IMR-90 (cell line): ENCODE results near the gene KLK13. TPM values are rescaled to one million over a fixed set of nuclear protein-coding genes. Genes with fewer than 3 reads are reported as not detected.

Experiments used
- ATAC-seq: fragments of 200-7000 bp; cut with Tn5 transposase; 2 replicates; pipeline ENCODE4 v1.9.1; 2020; ENCODE audit warnings: low read depth, mild to moderate bottlenecking, moderate library complexity
- BruUV-seq: library from RNA; stranded (reverse); fragments of 400-500 nt; replicated peaks from 2 replicates; lab custom pipeline; 2021; lab: Mats Ljungman, UMichigan
- CTCF ChIA-PET: fragments of 300-600 bp; formaldehyde crosslinking; extraction: SDS; loops from one replicate; lab custom pipeline; 2021; ENCODE audit warnings: antibody characterized with exemption; lab: Yijun Ruan, JAX
- POLR2A ChIA-PET: fragments of 300-600 bp; sonication (Branson Sonifier 250); formaldehyde crosslinking; loops from one replicate; lab custom pipeline; 2022; ENCODE audit warnings: antibody characterized with exemption; ENCODE audit not compliant: unreplicated experiment; lab: Charles Lee
- DNase-seq: peaks from one replicate; pipeline ENCODE4 v3.0.0; 2013
- H2AFZ ChIP-seq: replicated peaks from 2 replicates; pipeline ENCODE3; 2013; ENCODE audit warnings: low read length, mild to moderate bottlenecking; ENCODE audit not compliant: poor library complexity
- H2AK5ac ChIP-seq: 2 replicates; pipeline ENCODE4 v1.6.1; 2013; ENCODE audit warnings: low read depth, low read length, inconsistent platforms
- H2AK9ac ChIP-seq: replicated peaks from 2 replicates; pipeline ENCODE3; 2013; ENCODE audit warnings: mild to moderate bottlenecking, low read depth, low read length, moderate library complexity; ENCODE audit not compliant: poor library complexity
- H2BK120ac ChIP-seq: 2 replicates; pipeline ENCODE4 v1.6.1; 2013; ENCODE audit warnings: low read depth, low read length, inconsistent platforms
- H2BK15ac ChIP-seq: 3 replicates; pipeline ENCODE4 v1.6.1; 2013; ENCODE audit warnings: low read depth, low read length, inconsistent platforms
- H2BK20ac ChIP-seq: 2 replicates; pipeline ENCODE4 v1.6.1; 2013; ENCODE audit warnings: low read depth, mild to moderate bottlenecking, inconsistent platforms, low read length, moderate library complexity
- H2BK5ac ChIP-seq: 2 replicates; pipeline ENCODE4 v1.6.1; 2013; ENCODE audit warnings: mild to moderate bottlenecking, low read depth, low read length, inconsistent platforms; ENCODE audit not compliant: poor library complexity, severe bottlenecking
- H3K14ac ChIP-seq: replicated peaks from 2 replicates; pipeline ENCODE4 v1.6.1; 2013; ENCODE audit warnings: low read depth, low read length, inconsistent platforms
- H3K18ac ChIP-seq: 2 replicates; pipeline ENCODE4 v1.6.1; 2013; ENCODE audit warnings: low read depth, low read length, control low read depth
- H3K23ac ChIP-seq: 2 replicates; pipeline ENCODE4 v1.6.1; 2013; ENCODE audit warnings: low read depth, low read length, inconsistent platforms
- H3K27ac ChIP-seq: 2 replicates; pipeline ENCODE4 v1.5.1; 2013; ENCODE audit warnings: mild to moderate bottlenecking, control low read depth, low read length; ENCODE audit not compliant: insufficient read depth
- H3K27me3 ChIP-seq: 2 replicates; pipeline ENCODE4 v1.6.1; 2013; ENCODE audit warnings: low read length; ENCODE audit not compliant: control insufficient read depth, insufficient read depth
- H3K36me3 ChIP-seq: 2 replicates; pipeline ENCODE4 v1.6.1; 2013; ENCODE audit warnings: low read length, mixed read lengths; ENCODE audit not compliant: control insufficient read depth, insufficient read depth
- H3K4ac ChIP-seq: 2 replicates; pipeline ENCODE4 v1.6.1; 2013; ENCODE audit warnings: low read depth, low read length, inconsistent platforms
- H3K4me1 ChIP-seq: 2 replicates; pipeline ENCODE4 v1.6.1; 2013; ENCODE audit warnings: low read length, mixed read lengths; ENCODE audit not compliant: control insufficient read depth, insufficient read depth
- H3K4me2 ChIP-seq: 2 replicates; pipeline ENCODE4 v1.6.1; 2013; ENCODE audit warnings: low read depth, mild to moderate bottlenecking, control low read depth, low read length, moderate library complexity
- H3K4me3 ChIP-seq: 2 replicates; pipeline ENCODE4 v1.5.1; 2013; ENCODE audit warnings: low read depth, mild to moderate bottlenecking, control low read depth, low read length, moderate library complexity; ENCODE audit not compliant: insufficient read depth
- H3K56ac ChIP-seq: 2 replicates; pipeline ENCODE4 v1.6.1; 2013; ENCODE audit warnings: low read length, inconsistent platforms; ENCODE audit not compliant: insufficient read depth; ENCODE audit errors: extremely low read depth
- H3K79me1 ChIP-seq, 2 experiments: 2 replicates each; pipeline ENCODE4 v1.6.1; 2013; ENCODE audit warnings: low read length in 2 of 2, inconsistent platforms in 1 of 2, low read depth in 1 of 2
- H3K9ac ChIP-seq: 2 replicates; pipeline ENCODE4 v1.6.1; 2013; ENCODE audit warnings: low read depth, low read length, control low read depth
- H3K9me1 ChIP-seq: 2 replicates; pipeline ENCODE4 v1.6.1; 2013; ENCODE audit warnings: low read length, inconsistent platforms; ENCODE audit not compliant: insufficient read depth
- H3K9me3 ChIP-seq: 2 replicates; pipeline ENCODE4 v1.6.1; 2013; ENCODE audit warnings: low read length; ENCODE audit not compliant: control insufficient read depth, insufficient read depth
- H4K20me1 ChIP-seq: 2 replicates; pipeline ENCODE4 v1.6.1; 2013; ENCODE audit warnings: low read length, inconsistent platforms; ENCODE audit not compliant: insufficient read depth
- H4K5ac ChIP-seq: 2 replicates; pipeline ENCODE4 v1.6.1; 2013; ENCODE audit warnings: mild to moderate bottlenecking, low read depth, low read length, control low read depth
- H4K8ac ChIP-seq, 2 experiments: 2 replicates each; pipeline ENCODE4 v1.6.1; 2013; ENCODE audit warnings: low read depth in 2 of 2, low read length in 2 of 2, control low read depth in 1 of 2, inconsistent platforms in 1 of 2
- H4K91ac ChIP-seq: 2 replicates; pipeline ENCODE4 v1.6.1; 2013; ENCODE audit warnings: low read depth, low read length, inconsistent platforms; ENCODE audit not compliant: insufficient read depth
- BHLHE40 ChIP-seq: fragments of 150-350 bp; IDR thresholded peaks from 2 replicates; pipeline ENCODE4 v1.6.1; 2016; ENCODE audit warnings: mild to moderate bottlenecking, low read depth, low read length
- CEBPB ChIP-seq: IDR thresholded peaks from 2 replicates; pipeline ENCODE4 v1.6.1; 2012; ENCODE audit warnings: low read depth, low read length, improper control_type of control experiment
- CHD1 ChIP-seq: IDR thresholded peaks from 2 replicates; pipeline ENCODE4 v1.6.1; 2012; ENCODE audit warnings: low read depth, low read length, improper control_type of control experiment
- CTCF ChIP-seq: conservative IDR thresholded peaks from 2 replicates; pipeline ENCODE4 v1.5.1; 2012; ENCODE audit warnings: mild to moderate bottlenecking, low read depth, low read length, improper control_type of control experiment
- FOS ChIP-seq: fragments of 150-350 bp; IDR thresholded peaks from 2 replicates; pipeline ENCODE4 v1.6.1; 2016; ENCODE audit warnings: low read depth, low read length
- MAFK ChIP-seq: IDR thresholded peaks from 2 replicates; pipeline ENCODE4 v1.6.1; 2012; ENCODE audit warnings: low read depth, low read length, improper control_type of control experiment
- MAZ ChIP-seq: IDR thresholded peaks from 2 replicates; pipeline ENCODE4 v1.6.1; 2012; ENCODE audit warnings: low read depth, mild to moderate bottlenecking, low read length, improper control_type of control experiment, moderate library complexity, borderline replicate concordance
- MXI1 ChIP-seq: IDR thresholded peaks from 2 replicates; pipeline ENCODE4 v1.6.1; 2012; ENCODE audit warnings: low read depth, mild to moderate bottlenecking, low read length, moderate library complexity, borderline replicate concordance
- NFE2L2 ChIP-seq: fragments of 150-350 bp; IDR thresholded peaks from 2 replicates; pipeline ENCODE4 v1.6.1; 2016; ENCODE audit warnings: low read depth, mild to moderate bottlenecking, low read length
- POLR2A ChIP-seq: IDR thresholded peaks from 2 replicates; pipeline ENCODE4 v1.6.1; 2012; ENCODE audit warnings: mild to moderate bottlenecking, low read depth, low read length
- RAD21 ChIP-seq: IDR thresholded peaks from 2 replicates; pipeline ENCODE4 v1.6.1; 2012; ENCODE audit warnings: low read length, improper control_type of control experiment
- RCOR1 ChIP-seq: IDR thresholded peaks from 2 replicates; pipeline ENCODE4 v1.6.1; 2012; ENCODE audit warnings: mild to moderate bottlenecking, low read length, improper control_type of control experiment; ENCODE audit not compliant: insufficient replicate concordance
- RFX5 ChIP-seq: IDR thresholded peaks from 2 replicates; pipeline ENCODE4 v1.8.0; 2012; ENCODE audit warnings: low read depth, mild to moderate bottlenecking, low read length, moderate library complexity
- SMC3 ChIP-seq: fragments of 150-350 bp; IDR thresholded peaks from 2 replicates; pipeline ENCODE4 v1.6.1; 2016; ENCODE audit warnings: low read depth, mild to moderate bottlenecking, antibody characterized with exemption, low read length, moderate library complexity
- USF2 ChIP-seq: fragments of 150-350 bp; IDR thresholded peaks from 2 replicates; pipeline ENCODE4 v1.6.1; 2017; ENCODE audit warnings: mild to moderate bottlenecking, antibody characterized with exemption, low read length, low read depth
- WGBS, 2 experiments: methylation state at CpG; one replicate each; pipeline versions ENCODE4 v1.1.5 to v1.1.7; 2013; ENCODE audit warnings: missing lambda C conversion rate in 2 of 2; ENCODE audit not compliant: insufficient read length in 1 of 2; ENCODE audit errors: extremely low coverage in 2 of 2; 5-methylcytosine and 5-hydroxymethylcytosine counted together
- dilution Hi-C: fragments of 300-500 bp; cut with HindIII; formaldehyde crosslinking; loops from one replicate; pipeline ENCODE4 v1.14.3; 2018; ENCODE audit warnings: low sequenced_read_pairs; ENCODE audit not compliant: unreplicated experiment
- in situ Hi-C: fragments of 300-500 bp; cut with MboI; formaldehyde crosslinking; loops from 3 replicates; pipeline ENCODE4 v1.14.3; 2019; ENCODE audit warnings: low sequenced_read_pairs, inconsistent platforms, mixed read lengths
- intact Hi-C: fragments of 100-400 bp; cut with micrococcal nuclease; formaldehyde crosslinking; loops from 2 replicates; pipeline ENCODE4 v1.10.0; 2022
- polyA plus RNA-seq, 3 experiments: library from polyadenylated mRNA; depleted of rRNA; stranded (reverse); fragments of >200 nt; gene quantifications; 2 replicates each; pipeline ENCODE4 v1.2.3, GENCODE V29; 2012; ENCODE audit warnings: low replicate concordance in 1 of 3
- total RNA-seq: library from RNA; depleted of rRNA; stranded (reverse); fragments of >200 nt; gene quantifications from 2 replicates; pipeline ENCODE4 v1.2.3, GENCODE V29; 2012
- TF ChIP-seq, protein P1 (sequence below): fragments of 150-350 bp; IDR thresholded peaks from 2 replicates; pipeline ENCODE4 v1.6.1; 2016; ENCODE audit warnings: low read depth, mild to moderate bottlenecking, low read length, moderate library complexity, borderline replicate concordance

The KLK13 gene
- total and polyA plus RNA-seq, 2 of the 4 experiments (the other 2 are of a cell fraction) = not detected

DNA sequence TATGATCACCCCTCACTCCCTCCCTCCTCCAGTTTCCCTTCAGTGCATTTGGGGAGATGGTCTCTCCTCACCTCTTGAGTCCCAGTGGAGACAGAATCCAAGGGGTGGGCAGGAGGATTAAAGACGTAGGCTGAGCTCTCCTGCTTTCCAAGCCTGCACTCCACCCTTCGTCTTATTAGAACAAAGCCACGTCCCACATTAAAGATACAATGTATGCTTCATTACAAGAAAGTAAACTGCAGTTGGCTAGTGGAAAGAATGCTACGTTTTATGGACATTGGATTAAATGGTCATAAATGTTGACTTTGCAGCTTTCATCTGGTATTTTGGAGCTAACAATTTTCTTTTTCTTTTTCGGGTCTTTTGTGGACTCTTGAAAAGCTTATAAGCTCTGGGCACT lies 37.0 kb downstream of the KLK13 start:
- Histone ChIP-seq H3K4me2 (no peak overlapping the region), H2BK120ac (no peak overlapping the region), H3K9me1 (no peaks in the 10 kb centered on the region), H3K79me1 (no peaks in the 10 kb centered on the region), H3K27ac (no peak overlapping the region), H2AK5ac (no peak overlapping the region), H2BK20ac (no peak overlapping the region), H3K18ac (no peak overlapping the region), H3K23ac (no peak overlapping the region), H3K36me3 (no peaks in the 10 kb centered on the region), H3K9ac (no peak overlapping the region), H2BK5ac (no peak overlapping the region), H3K4me3 (no peak overlapping the region), H3K4ac (no peak overlapping the region), H4K8ac (no peak overlapping the region), H3K9me3 (peaks cover 6% of the 10 kb centered on the region; the same call in 1 of the 2 replicates), H3K14ac (no peak overlapping the region), H2AFZ (no peak overlapping the region), H4K5ac (no peak overlapping the region), H4K20me1 (no peaks in the 10 kb centered on the region), H2AK9ac (no peak overlapping the region), H3K56ac (no peak overlapping the region), H3K4me1 (no peaks in the 10 kb centered on the region), H4K91ac (no peak overlapping the region), H2BK15ac (no peak overlapping the region), H3K27me3 (no peaks in the 10 kb centered on the region)
- no TSS peak for BruUV-seq
- no peak for TF ChIP-seq CTCF
- TF ChIP-seq MAFK = no peak
- no peak for TF ChIP-seq BHLHE40
- no peak for TF ChIP-seq USF2
- TF ChIP-seq NFE2L2 = no peak
- TF ChIP-seq SMC3 = no peak
- TF ChIP-seq MAZ = no peak
- TF ChIP-seq POLR2A = no peak
- TF ChIP-seq RFX5 = no peak
- TF ChIP-seq RCOR1 = no peak
- no peak for TF ChIP-seq CHD1
- no peak for TF ChIP-seq FOS
- TF ChIP-seq, protein P1, sequence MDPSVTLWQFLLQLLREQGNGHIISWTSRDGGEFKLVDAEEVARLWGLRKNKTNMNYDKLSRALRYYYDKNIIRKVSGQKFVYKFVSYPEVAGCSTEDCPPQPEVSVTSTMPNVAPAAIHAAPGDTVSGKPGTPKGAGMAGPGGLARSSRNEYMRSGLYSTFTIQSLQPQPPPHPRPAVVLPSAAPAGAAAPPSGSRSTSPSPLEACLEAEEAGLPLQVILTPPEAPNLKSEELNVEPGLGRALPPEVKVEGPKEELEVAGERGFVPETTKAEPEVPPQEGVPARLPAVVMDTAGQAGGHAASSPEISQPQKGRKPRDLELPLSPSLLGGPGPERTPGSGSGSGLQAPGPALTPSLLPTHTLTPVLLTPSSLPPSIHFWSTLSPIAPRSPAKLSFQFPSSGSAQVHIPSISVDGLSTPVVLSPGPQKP = no peak
- TF ChIP-seq RAD21 = no peak
- no peak for TF ChIP-seq MXI1
- TF ChIP-seq CEBPB = no peak
- intact Hi-C loops (no loop called here), dilution Hi-C loops (no loop called here), in situ Hi-C loops (no loop called here)
- ATAC-seq (no peak), DNase-seq (no peak)
- ChIA-PET POLR2A (no interaction called here), CTCF (no interaction called here)
- WGBS, 2 experiments = no CpG with 5 or more reads among the region's 5 CpGs
